DND-41 (cell line): Measurements from ENCODE around the gene NXF3.
"Not testable (repeated sequence)": the region's sequence is repeated elsewhere in the genome, so short reads cannot be mapped to it uniquely, and the experiment has no call there.

ENCODE experiments used
- EZH2 ChIP-seq: IDR thresholded peaks from 3 replicates; pipeline ENCODE4 v1.6.1; 2012; ENCODE audit warnings: borderline replicate concordance, low read depth, mild to moderate bottlenecking, moderate library complexity, low read length, inconsistent platforms; ENCODE audit not compliant: severe bottlenecking
- TF ChIP-seq, protein P1 (sequence below): IDR thresholded peaks from 2 replicates; pipeline ENCODE4 v1.5.1; 2012; ENCODE audit warnings: borderline replicate concordance, low read length, moderate library complexity, mild to moderate bottlenecking; ENCODE audit not compliant: poor library complexity, severe bottlenecking; ENCODE audit errors: extremely low read depth

GRCh38 chrX:103107227-103107737, 14.3 kb upstream of the NXF3 start:
- TF ChIP-seq, protein P1, sequence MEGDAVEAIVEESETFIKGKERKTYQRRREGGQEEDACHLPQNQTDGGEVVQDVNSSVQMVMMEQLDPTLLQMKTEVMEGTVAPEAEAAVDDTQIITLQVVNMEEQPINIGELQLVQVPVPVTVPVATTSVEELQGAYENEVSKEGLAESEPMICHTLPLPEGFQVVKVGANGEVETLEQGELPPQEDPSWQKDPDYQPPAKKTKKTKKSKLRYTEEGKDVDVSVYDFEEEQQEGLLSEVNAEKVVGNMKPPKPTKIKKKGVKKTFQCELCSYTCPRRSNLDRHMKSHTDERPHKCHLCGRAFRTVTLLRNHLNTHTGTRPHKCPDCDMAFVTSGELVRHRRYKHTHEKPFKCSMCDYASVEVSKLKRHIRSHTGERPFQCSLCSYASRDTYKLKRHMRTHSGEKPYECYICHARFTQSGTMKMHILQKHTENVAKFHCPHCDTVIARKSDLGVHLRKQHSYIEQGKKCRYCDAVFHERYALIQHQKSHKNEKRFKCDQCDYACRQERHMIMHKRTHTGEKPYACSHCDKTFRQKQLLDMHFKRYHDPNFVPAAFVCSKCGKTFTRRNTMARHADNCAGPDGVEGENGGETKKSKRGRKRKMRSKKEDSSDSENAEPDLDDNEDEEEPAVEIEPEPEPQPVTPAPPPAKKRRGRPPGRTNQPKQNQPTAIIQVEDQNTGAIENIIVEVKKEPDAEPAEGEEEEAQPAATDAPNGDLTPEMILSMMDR = not testable (repeated sequence)
- TF ChIP-seq EZH2 = not testable (repeated sequence)
